ENCODE data around the gene ZNF207. TPM values are rescaled to one million over a fixed set of nuclear protein-coding genes. Genes with fewer than 3 reads are reported as not detected.

The ZNF207 gene
- total RNA-seq, 1 experiment from 2014 or later: 223 TPM

DNA sequence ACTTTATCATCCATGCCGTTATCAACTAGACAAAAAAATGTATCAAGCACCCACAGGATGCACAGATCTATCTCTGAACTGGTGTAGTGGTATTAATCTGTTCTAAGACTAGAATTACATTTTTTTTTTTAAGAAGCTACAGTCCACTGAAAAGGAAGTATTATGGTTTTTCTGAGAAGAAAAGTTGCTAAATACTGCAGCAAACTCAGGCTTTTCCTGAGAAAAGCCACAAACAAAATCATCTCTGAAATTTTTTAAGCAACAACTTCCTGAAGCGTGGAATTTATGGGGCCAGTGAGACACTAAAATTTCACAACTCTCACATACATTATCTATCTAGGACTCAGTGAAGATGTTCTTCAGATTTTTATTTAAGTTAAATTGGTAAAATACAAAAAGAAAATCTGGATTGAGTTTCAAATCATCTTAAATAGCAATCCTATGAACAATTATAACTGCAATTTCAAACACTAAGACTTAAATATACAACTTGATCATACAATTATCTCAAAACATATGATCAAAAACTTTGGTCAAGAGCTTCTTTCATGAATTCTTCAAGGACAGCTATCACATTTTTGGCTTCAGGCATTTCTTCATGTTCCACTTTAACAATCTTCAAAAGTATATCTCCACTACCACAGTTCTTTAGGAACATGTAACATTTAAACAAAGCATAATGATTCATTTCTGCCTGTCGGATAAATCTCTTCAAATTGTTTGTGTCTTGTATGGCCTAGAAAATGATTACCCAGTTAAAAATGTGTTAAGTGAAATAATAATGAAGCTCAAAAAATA is 18.5 kb upstream of the ZNF207 start:
- Mint-ChIP-seq H3K27ac (no peak overlapping the region), H3K4me3 (no peak overlapping the region), H3K9me3 (no peaks in the 10 kb centered on the region), H3K27me3 (ENCODE audit: low read depth) (no peaks in the 10 kb centered on the region), H3K36me3 (peaks cover 37% of the 10 kb centered on the region), H3K4me1 (no peaks in the 10 kb centered on the region)
- POLR2A ChIA-PET: no interaction called here
- CTCF ChIA-PET: interaction anchor here (1.2 to 2.0 kb wide), 2 partner anchors 11 to 79 kb away, joined by 4 to 6 read pairs; no protein-coding TSS in a partner anchor
- no peak for TF ChIP-seq ZNF423 (CRISPR knock-in tag; IDR thresholded peaks at IDR 0.05)
- no peak for TF ChIP-seq TP53 (CRISPR knock-in tag; IDR thresholded peaks at IDR 0.05)
- TF ChIP-seq, protein P1, sequence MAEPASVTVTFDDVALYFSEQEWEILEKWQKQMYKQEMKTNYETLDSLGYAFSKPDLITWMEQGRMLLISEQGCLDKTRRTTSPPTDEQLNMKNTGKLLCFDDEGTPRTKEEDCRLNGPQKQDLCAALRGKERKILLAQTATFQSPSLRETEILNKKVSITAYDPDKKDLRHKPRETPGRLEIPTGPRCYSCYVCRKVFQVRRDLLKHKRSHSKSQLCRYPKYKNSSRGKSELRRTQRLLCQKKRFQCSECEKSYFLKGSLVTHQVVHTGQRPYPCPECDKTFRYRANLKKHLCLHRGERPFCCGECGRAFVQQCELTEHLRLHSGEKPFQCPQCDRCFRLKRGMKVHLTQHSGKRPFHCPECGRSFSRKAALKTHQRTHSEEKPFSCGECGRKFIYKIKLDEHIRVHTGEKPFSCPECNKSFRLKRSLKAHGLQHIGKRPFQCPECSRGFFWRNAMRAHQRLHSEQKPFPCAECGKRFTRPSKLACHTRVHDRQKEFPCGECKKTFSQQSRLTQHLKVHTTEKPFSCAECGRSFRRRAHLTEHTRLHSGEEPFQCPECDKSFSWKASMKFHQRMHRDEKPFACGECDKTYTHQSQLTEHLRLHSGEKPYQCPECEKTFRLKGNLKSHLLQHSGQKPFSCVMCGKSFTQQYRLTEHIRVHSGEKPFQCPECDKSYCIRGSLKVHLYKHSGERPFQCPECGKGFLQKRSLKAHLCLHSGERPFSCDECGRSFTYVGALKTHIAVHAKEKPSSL (CRISPR knock-in tag; conservative IDR thresholded peaks at IDR 0.05): no peak
- TF ChIP-seq, protein P2, sequence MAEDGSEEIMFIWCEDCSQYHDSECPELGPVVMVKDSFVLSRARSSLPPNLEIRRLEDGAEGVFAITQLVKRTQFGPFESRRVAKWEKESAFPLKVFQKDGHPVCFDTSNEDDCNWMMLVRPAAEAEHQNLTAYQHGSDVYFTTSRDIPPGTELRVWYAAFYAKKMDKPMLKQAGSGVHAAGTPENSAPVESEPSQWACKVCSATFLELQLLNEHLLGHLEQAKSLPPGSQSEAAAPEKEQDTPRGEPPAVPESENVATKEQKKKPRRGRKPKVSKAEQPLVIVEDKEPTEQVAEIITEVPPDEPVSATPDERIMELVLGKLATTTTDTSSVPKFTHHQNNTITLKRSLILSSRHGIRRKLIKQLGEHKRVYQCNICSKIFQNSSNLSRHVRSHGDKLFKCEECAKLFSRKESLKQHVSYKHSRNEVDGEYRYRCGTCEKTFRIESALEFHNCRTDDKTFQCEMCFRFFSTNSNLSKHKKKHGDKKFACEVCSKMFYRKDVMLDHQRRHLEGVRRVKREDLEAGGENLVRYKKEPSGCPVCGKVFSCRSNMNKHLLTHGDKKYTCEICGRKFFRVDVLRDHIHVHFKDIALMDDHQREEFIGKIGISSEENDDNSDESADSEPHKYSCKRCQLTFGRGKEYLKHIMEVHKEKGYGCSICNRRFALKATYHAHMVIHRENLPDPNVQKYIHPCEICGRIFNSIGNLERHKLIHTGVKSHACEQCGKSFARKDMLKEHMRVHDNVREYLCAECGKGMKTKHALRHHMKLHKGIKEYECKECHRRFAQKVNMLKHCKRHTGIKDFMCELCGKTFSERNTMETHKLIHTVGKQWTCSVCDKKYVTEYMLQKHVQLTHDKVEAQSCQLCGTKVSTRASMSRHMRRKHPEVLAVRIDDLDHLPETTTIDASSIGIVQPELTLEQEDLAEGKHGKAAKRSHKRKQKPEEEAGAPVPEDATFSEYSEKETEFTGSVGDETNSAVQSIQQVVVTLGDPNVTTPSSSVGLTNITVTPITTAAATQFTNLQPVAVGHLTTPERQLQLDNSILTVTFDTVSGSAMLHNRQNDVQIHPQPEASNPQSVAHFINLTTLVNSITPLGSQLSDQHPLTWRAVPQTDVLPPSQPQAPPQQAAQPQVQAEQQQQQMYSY (CRISPR knock-in tag; IDR thresholded peaks at IDR 0.05): no peak
- no peak for TF ChIP-seq ZNF263 (CRISPR knock-in tag; IDR thresholded peaks at IDR 0.05; ENCODE audit: low read depth)
- TF ChIP-seq HMGA2 (CRISPR knock-in tag; IDR thresholded peaks at IDR 0.05): no peak
- TF ChIP-seq, protein P3, sequence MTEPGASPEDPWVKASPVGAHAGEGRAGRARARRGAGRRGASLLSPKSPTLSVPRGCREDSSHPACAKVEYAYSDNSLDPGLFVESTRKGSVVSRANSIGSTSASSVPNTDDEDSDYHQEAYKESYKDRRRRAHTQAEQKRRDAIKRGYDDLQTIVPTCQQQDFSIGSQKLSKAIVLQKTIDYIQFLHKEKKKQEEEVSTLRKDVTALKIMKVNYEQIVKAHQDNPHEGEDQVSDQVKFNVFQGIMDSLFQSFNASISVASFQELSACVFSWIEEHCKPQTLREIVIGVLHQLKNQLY (CRISPR knock-in tag; IDR thresholded peaks at IDR 0.05): no peak
- TF ChIP-seq, protein P4, sequence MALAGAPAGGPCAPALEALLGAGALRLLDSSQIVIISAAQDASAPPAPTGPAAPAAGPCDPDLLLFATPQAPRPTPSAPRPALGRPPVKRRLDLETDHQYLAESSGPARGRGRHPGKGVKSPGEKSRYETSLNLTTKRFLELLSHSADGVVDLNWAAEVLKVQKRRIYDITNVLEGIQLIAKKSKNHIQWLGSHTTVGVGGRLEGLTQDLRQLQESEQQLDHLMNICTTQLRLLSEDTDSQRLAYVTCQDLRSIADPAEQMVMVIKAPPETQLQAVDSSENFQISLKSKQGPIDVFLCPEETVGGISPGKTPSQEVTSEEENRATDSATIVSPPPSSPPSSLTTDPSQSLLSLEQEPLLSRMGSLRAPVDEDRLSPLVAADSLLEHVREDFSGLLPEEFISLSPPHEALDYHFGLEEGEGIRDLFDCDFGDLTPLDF (CRISPR knock-in tag; IDR thresholded peaks at IDR 0.05): no peak
- ATAC-seq (no peak), DNase-seq (ENCODE audit: low spot score) (no peak)

DNA sequence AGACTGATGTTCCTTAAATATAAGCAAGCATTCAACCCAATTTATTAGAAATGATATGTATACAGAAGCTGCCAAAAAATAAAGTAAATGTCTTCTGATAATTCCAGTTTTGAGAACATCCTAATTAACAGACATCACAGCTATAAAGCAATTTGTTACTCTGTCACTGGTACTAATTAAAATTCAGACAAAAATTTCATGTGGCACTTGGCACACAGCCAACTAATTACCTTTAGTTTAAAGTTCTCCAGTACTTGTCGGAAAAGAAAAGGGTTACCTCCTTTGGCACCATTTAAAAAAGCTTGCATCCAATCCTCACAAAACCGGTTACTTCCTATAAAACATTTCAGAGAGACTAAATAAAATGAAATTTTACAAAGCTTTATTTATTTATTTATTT is 16.8 kb upstream of the ZNF207 start:
- Mint-ChIP-seq H3K27ac (no peak overlapping the region), H3K36me3 (peaks cover 45% of the 10 kb centered on the region), H3K9me3 (no peaks in the 10 kb centered on the region), H3K4me3 (no peak overlapping the region), H3K4me1 (no peaks in the 10 kb centered on the region), H3K27me3 (ENCODE audit: low read depth) (no peaks in the 10 kb centered on the region)
- DNase-seq (ENCODE audit: low spot score) (no peak), ATAC-seq (no peak)
- ChIA-PET CTCF (no interaction called here), POLR2A (no interaction called here)
- TF ChIP-seq, protein P5, sequence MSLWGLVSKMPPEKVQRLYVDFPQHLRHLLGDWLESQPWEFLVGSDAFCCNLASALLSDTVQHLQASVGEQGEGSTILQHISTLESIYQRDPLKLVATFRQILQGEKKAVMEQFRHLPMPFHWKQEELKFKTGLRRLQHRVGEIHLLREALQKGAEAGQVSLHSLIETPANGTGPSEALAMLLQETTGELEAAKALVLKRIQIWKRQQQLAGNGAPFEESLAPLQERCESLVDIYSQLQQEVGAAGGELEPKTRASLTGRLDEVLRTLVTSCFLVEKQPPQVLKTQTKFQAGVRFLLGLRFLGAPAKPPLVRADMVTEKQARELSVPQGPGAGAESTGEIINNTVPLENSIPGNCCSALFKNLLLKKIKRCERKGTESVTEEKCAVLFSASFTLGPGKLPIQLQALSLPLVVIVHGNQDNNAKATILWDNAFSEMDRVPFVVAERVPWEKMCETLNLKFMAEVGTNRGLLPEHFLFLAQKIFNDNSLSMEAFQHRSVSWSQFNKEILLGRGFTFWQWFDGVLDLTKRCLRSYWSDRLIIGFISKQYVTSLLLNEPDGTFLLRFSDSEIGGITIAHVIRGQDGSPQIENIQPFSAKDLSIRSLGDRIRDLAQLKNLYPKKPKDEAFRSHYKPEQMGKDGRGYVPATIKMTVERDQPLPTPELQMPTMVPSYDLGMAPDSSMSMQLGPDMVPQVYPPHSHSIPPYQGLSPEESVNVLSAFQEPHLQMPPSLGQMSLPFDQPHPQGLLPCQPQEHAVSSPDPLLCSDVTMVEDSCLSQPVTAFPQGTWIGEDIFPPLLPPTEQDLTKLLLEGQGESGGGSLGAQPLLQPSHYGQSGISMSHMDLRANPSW (CRISPR knock-in tag; conservative IDR thresholded peaks at IDR 0.05; ENCODE audit: low read depth): no peak
- TF ChIP-seq ZNF317 (CRISPR knock-in tag; IDR thresholded peaks at IDR 0.05; ENCODE audit: borderline replicate concordance, low read depth): no peak
- TF ChIP-seq GTF2I (CRISPR knock-in tag; conservative IDR thresholded peaks at IDR 0.05): no peak
- TF ChIP-seq, protein P6, sequence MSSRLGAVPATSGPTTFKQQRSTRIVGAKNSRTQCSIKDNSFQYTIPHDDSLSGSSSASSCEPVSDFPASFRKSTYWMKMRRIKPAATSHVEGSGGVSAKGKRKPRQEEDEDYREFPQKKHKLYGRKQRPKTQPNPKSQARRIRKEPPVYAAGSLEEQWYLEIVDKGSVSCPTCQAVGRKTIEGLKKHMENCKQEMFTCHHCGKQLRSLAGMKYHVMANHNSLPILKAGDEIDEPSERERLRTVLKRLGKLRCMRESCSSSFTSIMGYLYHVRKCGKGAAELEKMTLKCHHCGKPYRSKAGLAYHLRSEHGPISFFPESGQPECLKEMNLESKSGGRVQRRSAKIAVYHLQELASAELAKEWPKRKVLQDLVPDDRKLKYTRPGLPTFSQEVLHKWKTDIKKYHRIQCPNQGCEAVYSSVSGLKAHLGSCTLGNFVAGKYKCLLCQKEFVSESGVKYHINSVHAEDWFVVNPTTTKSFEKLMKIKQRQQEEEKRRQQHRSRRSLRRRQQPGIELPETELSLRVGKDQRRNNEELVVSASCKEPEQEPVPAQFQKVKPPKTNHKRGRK (CRISPR knock-in tag; IDR thresholded peaks at IDR 0.05; ENCODE audit: borderline replicate concordance): no peak
- TF ChIP-seq, protein P2 (CRISPR knock-in tag; IDR thresholded peaks at IDR 0.05): no peak
- TF ChIP-seq, protein P3 (CRISPR knock-in tag; IDR thresholded peaks at IDR 0.05): no peak
- TF ChIP-seq CBFB (CRISPR knock-in tag; IDR thresholded peaks at IDR 0.05; ENCODE audit: low read depth): no peak
- TF ChIP-seq NFE2L1 (CRISPR knock-in tag; IDR thresholded peaks at IDR 0.05): no peak
- TF ChIP-seq FOXP1 (CRISPR knock-in tag; IDR thresholded peaks at IDR 0.05; ENCODE audit: borderline replicate concordance): no peak

All from WTC11 (cell line).